SK-N-SH (cell line): ENCODE measurements around the gene CHERP. TPM values are rescaled to one million over a fixed set of nuclear protein-coding genes. Genes with fewer than 3 reads are reported as not detected.

Source experiments
- CTCF ChIA-PET: fragments of 300-600, 350-600 bp; formaldehyde crosslinking; extraction: SDS; loops from one replicate; lab custom pipeline; 2021; lab: Yijun Ruan, JAX
- POLR2A ChIA-PET: fragments of 350-600 bp; sonication (Branson Sonifier 250); formaldehyde crosslinking; extraction: SDS; loops from one replicate; lab custom pipeline; 2020; ENCODE audit warnings: antibody characterized with exemption, inconsistent platforms; lab: Yijun Ruan, JAX
- DNase-seq: peaks from one replicate; pipeline ENCODE4 v3.0.0; 2012
- H2AFZ ChIP-seq: fragments of 200-600 bp; sonication (generic); 2 replicates; pipeline ENCODE4 v1.8.1; 2016; ENCODE audit warnings: antibody characterized with exemption, mild to moderate bottlenecking, low read depth
- H3F3A ChIP-seq: fragments of 200-600 bp; sonication (generic); replicated peaks from 2 replicates; pipeline ENCODE3; 2016; ENCODE audit warnings: antibody characterized with exemption, mild to moderate bottlenecking; ENCODE audit not compliant: insufficient read depth
- H3K27ac ChIP-seq, 2 experiments: fragments of 200-500 bp in 1 of 2; fragments of 200-600 bp in 1 of 2; sonication (Bioruptor generic) in 1 of 2; sonication (generic), shearing (Covaris generic) in 1 of 2; 2 replicates each; pipeline versions ENCODE4 v1.5.1 to v1.6.1; 2014 to 2016; ENCODE audit warnings: low read depth in 2 of 2, inconsistent platforms in 1 of 2, low read length in 1 of 2, mild to moderate bottlenecking in 1 of 2, mixed read lengths in 1 of 2
- H3K27me3 ChIP-seq: fragments of 200-600 bp; sonication (generic), shearing (Covaris generic); 2 replicates; pipeline ENCODE4 v1.6.1; 2016; ENCODE audit warnings: mixed run types; ENCODE audit not compliant: insufficient read depth
- H3K36me3 ChIP-seq, 2 experiments: fragments of 200-500 bp in 1 of 2; fragments of 200-600 bp in 1 of 2; sonication (Bioruptor generic) in 1 of 2; sonication (generic) in 1 of 2; replicated peaks in 1 of 2; 2 replicates each; pipeline versions ENCODE3 to v1.5.1; 2014 to 2016; ENCODE audit warnings: low read length in 1 of 2, mild to moderate bottlenecking in 1 of 2; ENCODE audit not compliant: insufficient read depth in 2 of 2, control insufficient read depth in 1 of 2
- H3K4me1 ChIP-seq, 2 experiments: fragments of 200-500 bp in 1 of 2; fragments of 200-600 bp in 1 of 2; sonication (Bioruptor generic) in 1 of 2; sonication (generic), shearing (Covaris generic) in 1 of 2; 2 replicates each; pipeline versions ENCODE4 v1.5.1 to v1.6.1; 2014 to 2016; ENCODE audit warnings: low read depth in 1 of 2, low read length in 1 of 2, mixed run types in 1 of 2; ENCODE audit not compliant: insufficient read depth in 2 of 2, control insufficient read depth in 1 of 2
- H3K4me2 ChIP-seq: fragments of 200-600 bp; sonication (generic), shearing (Covaris generic); 2 replicates; pipeline ENCODE4 v1.6.1; 2017; ENCODE audit warnings: mixed run types
- H3K4me3 ChIP-seq, 2 experiments: fragments of 200-500 bp in 1 of 2; fragments of 200-600 bp in 1 of 2; sonication (Bioruptor generic) in 1 of 2; sonication (generic), shearing (Covaris generic) in 1 of 2; 2 replicates each; pipeline versions ENCODE4 v1.5.1 to v1.8.1; 2014 to 2016; ENCODE audit warnings: low read depth in 2 of 2, inconsistent platforms in 1 of 2, low read length in 1 of 2, mild to moderate bottlenecking in 1 of 2, mixed read lengths in 1 of 2, moderate library complexity in 1 of 2
- H3K79me2 ChIP-seq: fragments of 200-600 bp; sonication (generic); 2 replicates; pipeline ENCODE4 v1.8.1; 2017; ENCODE audit warnings: mild to moderate bottlenecking; ENCODE audit not compliant: insufficient read depth
- H3K9ac ChIP-seq: fragments of 200-600 bp; sonication (generic); 2 replicates; pipeline ENCODE4 v1.6.1; 2017; ENCODE audit warnings: mixed run types
- H3K9me2 ChIP-seq: fragments of 200-600 bp; sonication (generic); 2 replicates; pipeline ENCODE4 v1.6.1; 2017; ENCODE audit warnings: mixed run types
- H3K9me3 ChIP-seq: fragments of 200-600 bp; sonication (generic); 2 replicates; pipeline ENCODE4 v1.6.1; 2017; ENCODE audit warnings: mixed run types, mild to moderate bottlenecking, moderate library complexity
- H4K20me1 ChIP-seq: fragments of 200-600 bp; sonication (generic); 2 replicates; pipeline ENCODE4 v1.6.1; 2017; ENCODE audit warnings: mild to moderate bottlenecking, mixed run types; ENCODE audit not compliant: insufficient read depth
- CHD2 ChIP-seq: fragments of 150-350 bp; IDR thresholded peaks from 2 replicates; pipeline ENCODE4 v1.6.1; 2018; ENCODE audit warnings: low read length; ENCODE audit not compliant: partially characterized antibody
- CTCF ChIP-seq: fragments of 200-600 bp; sonication (generic); IDR thresholded peaks from 2 replicates; pipeline ENCODE4 v1.6.1; 2017; ENCODE audit warnings: antibody characterized with exemption, mild to moderate bottlenecking, moderate library complexity
- EZH2phosphoT487 ChIP-seq: fragments of 200-600 bp; sonication (generic); IDR thresholded peaks from 2 replicates; pipeline ENCODE4 v1.6.1; 2017; ENCODE audit warnings: low read depth, mixed run types, mild to moderate bottlenecking, antibody characterized with exemption, moderate library complexity, borderline replicate concordance
- FOSL2 ChIP-seq: IDR thresholded peaks from 2 replicates; pipeline ENCODE4 v1.4.0; 2012; ENCODE audit warnings: low read depth, mild to moderate bottlenecking, moderate library complexity, borderline replicate concordance
- MAX ChIP-seq: IDR thresholded peaks from 2 replicates; pipeline ENCODE4 v1.4.0; 2012; ENCODE audit warnings: low read depth
- NRF1 ChIP-seq: IDR thresholded peaks from 2 replicates; pipeline ENCODE4 v1.6.1; 2012; ENCODE audit warnings: low read depth, mild to moderate bottlenecking, low read length
- PBX3 ChIP-seq: IDR thresholded peaks from 2 replicates; pipeline ENCODE4; 2012
- POLR2AphosphoS5 ChIP-seq: IDR thresholded peaks from 2 replicates; pipeline ENCODE4 v1.6.1; 2012; ENCODE audit warnings: low read depth, low read length
- RFX5 ChIP-seq: IDR thresholded peaks from 2 replicates; pipeline ENCODE4 v1.6.1; 2012; ENCODE audit warnings: mild to moderate bottlenecking, improper control_type of control experiment, low read length
- SIN3A ChIP-seq: IDR thresholded peaks from 2 replicates; pipeline ENCODE4 v1.6.1; 2012; ENCODE audit warnings: low read depth, mild to moderate bottlenecking, low read length, moderate library complexity, borderline replicate concordance
- SMC3 ChIP-seq: IDR thresholded peaks from 2 replicates; pipeline ENCODE4 v1.6.1; 2012; ENCODE audit warnings: low read depth, low read length, improper control_type of control experiment
- TCF12 ChIP-seq: IDR thresholded peaks from 2 replicates; pipeline ENCODE4 v1.4.0; 2012
- ZBTB33 ChIP-seq: IDR thresholded peaks from 2 replicates; pipeline ENCODE4 v1.4.0; 2012; ENCODE audit warnings: low read depth, borderline replicate concordance
- WGBS: methylation state at CpG from one replicate; pipeline ENCODE4 v1.1.6; 2017; ENCODE audit warnings: low lambda C conversion rate; 5-methylcytosine and 5-hydroxymethylcytosine counted together
- polyA plus RNA-seq, 3 experiments: library from polyadenylated mRNA; depleted of rRNA; stranded (reverse); fragments of >200 nt; gene quantifications; 2 replicates each; pipeline ENCODE4 v1.2.3, GENCODE V29; 2012

The CHERP gene
- polyA plus RNA-seq, 1 of the 3 experiments (the other 2 are of a cell fraction) = 16.8 TPM

- H3K4me1 ChIP-seq = no peaks in the 10 kb centered on the region
- H3K9me3 ChIP-seq = no peaks in the 10 kb centered on the region
- no peak overlapping the region for H3K4me3 ChIP-seq
- H3F3A ChIP-seq = no peaks in the 10 kb centered on the region
- WGBS = 94% methylated on average over 16 of the region's 54 CpGs
- H4K20me1 ChIP-seq = no peaks in the 10 kb centered on the region
- no peak overlapping the region for H2AFZ ChIP-seq
- no peak for TF ChIP-seq TCF12
- TF ChIP-seq SMC3 = no peak
- no peak for TF ChIP-seq MAX
- TF ChIP-seq POLR2AphosphoS5 = no peak
- TF ChIP-seq CTCF = no peak
- TF ChIP-seq EZH2phosphoT487 = no peak
- no peak for TF ChIP-seq ZBTB33
- no peak for TF ChIP-seq SIN3A
- ChIA-PET CTCF (interaction anchor here (0.9 kb wide), 1 partner anchor 16 kb away, joined by 3 read pairs; no protein-coding TSS in a partner anchor), POLR2A (no interaction called here)
- H3K9me2 ChIP-seq = no peaks in the 10 kb centered on the region
- 0 out of 2 replicates have a peak, but pooled peaks cover 5% of the 10 kb centered on the region for H3K79me2 ChIP-seq
- H3K27me3 ChIP-seq = no peaks in the 10 kb centered on the region
- no peak overlapping the region for H3K9ac ChIP-seq
- DNase-seq = no peak
- H3K4me2 ChIP-seq = no peak overlapping the region
- peaks cover 30 to 78% of the 10 kb centered on the region in 2 experiments for H3K36me3 ChIP-seq
- H3K27ac ChIP-seq = no peak overlapping the region
Measured at GRCh38 chr19:16524991-16525734, 17.1 kb downstream of the CHERP start.

GRCh38 chr19:16522559-16523377 lies 19.5 kb downstream of the CHERP start:
- Histone ChIP-seq H3K4me1 (no peaks in the 10 kb centered on the region), H3K4me3 (no peak overlapping the region), H2AFZ (no peak overlapping the region), H4K20me1 (0 out of 2 replicates have a peak, but pooled peaks cover 6% of the 10 kb centered on the region), H3K4me2 (no peak overlapping the region), H3K79me2 (0 out of 2 replicates have a peak, but pooled peaks cover 5% of the 10 kb centered on the region), H3K36me3 (peaks cover 29 to 82% of the 10 kb centered on the region in 2 experiments), H3F3A (peaks cover 6% of the 10 kb centered on the region), H3K9me2 (no peaks in the 10 kb centered on the region), H3K9me3 (no peaks in the 10 kb centered on the region), H3K9ac (no peak overlapping the region), H3K27me3 (no peaks in the 10 kb centered on the region), H3K27ac (no peak overlapping the region)
- POLR2A ChIA-PET = no interaction called here
- no peak for TF ChIP-seq PBX3
- TF ChIP-seq SIN3A = no peak
- no peak for TF ChIP-seq RFX5
- TF ChIP-seq CHD2 = no peak
- TF ChIP-seq FOSL2 = no peak
- no peak for TF ChIP-seq NRF1
- 99% methylated on average over 14 of the region's 25 CpGs for WGBS
- no peak for DNase-seq
- CTCF ChIA-PET = interaction anchor here (1.8 kb wide), 1 partner anchor 81 kb away, joined by 6 read pairs; no protein-coding TSS in a partner anchor
